ENCODE measurements around the gene PEX11G. TPM values are rescaled to one million over a fixed set of nuclear protein-coding genes. Genes with fewer than 3 reads are reported as not detected.

The PEX11G gene
- total and polyA plus RNA-seq, 7 donors: 2.3 to 12.3 (median 5.1) TPM; not detected in 1

- Histone ChIP-seq H3K4me3 (no peak overlapping the region), H3K27me3 (no peaks in the 10 kb centered on the region), H3K9me3 (no peaks in the 10 kb centered on the region), H3K27ac (peak overlapping the region in 2 of 4 donors; percentile 1 to 15), H3K4me1 (peaks cover 0 to 19% (median 15%) of the 10 kb centered on the region in 4 donors), H3K36me3 (peaks cover 0 to under 1% (median 0%) of the 10 kb centered on the region in 4 donors)
- TF ChIP-seq POLR2AphosphoS5 (IDR thresholded peaks at IDR 0.05) (peak in 3 of 4 donors; percentile 7 to 64 (median 56)), EP300 (IDR thresholded peaks at IDR 0.05) (no peak)
- intact Hi-C loops (cut with DNase I): no loop called here
- peak; percentile 87 for DNase-seq
- 76 to 81% methylated on average over 26 of the region's 26 CpGs for WGBS, 2 donors
These were observed 10.5 kb downstream of the PEX11G start for GRCh38 chr19:7478173-7478842.

- TF ChIP-seq POLR2A (IDR thresholded peaks at IDR 0.05) (no peak), CTCF (IDR thresholded peaks at IDR 0.05) (no peak), POLR2AphosphoS5 (IDR thresholded peaks at IDR 0.05) (no peak), EP300 (IDR thresholded peaks at IDR 0.05) (no peak)
- peaks cover 0 to 6% (median under 1%) of the 10 kb centered on the region in 4 donors for H3K36me3 ChIP-seq
- H3K9me3 ChIP-seq: no peaks in the 10 kb centered on the region
- intact Hi-C loops (cut with DNase I): no loop called here
- no peaks in the 10 kb centered on the region for H3K27me3 ChIP-seq
- peaks cover 0 to 14% (median 12%) of the 10 kb centered on the region in 4 donors for H3K4me1 ChIP-seq
- H3K27ac ChIP-seq: peak overlapping the region in 1 of 4 donors; percentile 1
- whole genome bisulfite sequencing, 2 donors: 91 to 94% methylated on average over 10 of the region's 10 CpGs
- DNase-seq: no peak
- H3K4me3 ChIP-seq: no peak overlapping the region
These were observed 11.1 kb downstream of the PEX11G start for GRCh38 chr19:7477758-7478157.

- H3K4me1 ChIP-seq: peaks cover 0 to 13% (median 11%) of the 10 kb centered on the region in 4 donors
- no peak for DNase-seq
- peaks cover 2 to 14% (median 7%) of the 10 kb centered on the region in 4 donors for H3K36me3 ChIP-seq
- TF ChIP-seq EP300 (IDR thresholded peaks at IDR 0.05): no peak
- no peak for TF ChIP-seq CTCF (IDR thresholded peaks at IDR 0.05)
- TF ChIP-seq POLR2A (IDR thresholded peaks at IDR 0.05): no peak
- no peak for TF ChIP-seq POLR2AphosphoS5 (IDR thresholded peaks at IDR 0.05)
- 86 to 91% methylated on average over 35 of the region's 35 CpGs for WGBS, 2 donors
- no peaks in the 10 kb centered on the region for H3K9me3 ChIP-seq
- no peak overlapping the region for H3K4me3 ChIP-seq
- no peaks in the 10 kb centered on the region for H3K27me3 ChIP-seq
- H3K27ac ChIP-seq: no peak overlapping the region
- intact Hi-C loops (cut with DNase I): no loop called here
These were observed 11.9 kb downstream of the PEX11G start for GRCh38 chr19:7476777-7477494.

- Histone ChIP-seq H3K27me3 (no peaks in the 10 kb centered on the region), H3K4me3 (no peak overlapping the region), H3K36me3 (peaks cover 9 to 21% (median 14%) of the 10 kb centered on the region in 4 donors), H3K9me3 (no peaks in the 10 kb centered on the region), H3K4me1 (peaks cover 0 to 13% (median 11%) of the 10 kb centered on the region in 4 donors), H3K27ac (no peak overlapping the region)
- DNase-seq: no peak
- intact Hi-C loops (cut with DNase I): no loop called here
- TF ChIP-seq CTCF (IDR thresholded peaks at IDR 0.05) (no peak), POLR2AphosphoS5 (IDR thresholded peaks at IDR 0.05) (peak in 1 of 4 donors; percentile 31)
- 64 to 79% methylated on average over 7 of the region's 7 CpGs for WGBS, 2 donors
These were observed 12.6 kb downstream of the PEX11G start for GRCh38 chr19:7476241-7476640.

- Histone ChIP-seq H3K4me1 (peaks cover 0 to 13% (median 11%) of the 10 kb centered on the region in 4 donors), H3K9me3 (no peaks in the 10 kb centered on the region), H3K27me3 (no peaks in the 10 kb centered on the region), H3K4me3 (no peak overlapping the region), H3K27ac (no peak overlapping the region), H3K36me3 (peaks cover 13 to 27% (median 19%) of the 10 kb centered on the region in 4 donors)
- TF ChIP-seq POLR2A (IDR thresholded peaks at IDR 0.05): no peak
- no peak for TF ChIP-seq POLR2AphosphoS5 (IDR thresholded peaks at IDR 0.05)
- TF ChIP-seq CTCF (IDR thresholded peaks at IDR 0.05): no peak
- no peak for TF ChIP-seq EP300 (IDR thresholded peaks at IDR 0.05)
- intact Hi-C loops (cut with DNase I): no loop called here
- no peak for DNase-seq
- 84 to 85% methylated on average over 6 of the region's 6 CpGs for WGBS, 2 donors
These were observed 13.2 kb downstream of the PEX11G start for GRCh38 chr19:7475665-7476064.
